GM18502 (cell line): ENCODE measurements around the gene PARG.
"Not testable (repeated sequence)": the region's sequence is repeated elsewhere in the genome, so short reads cannot be mapped to it uniquely, and the experiment has no call there.

Experiments
- ATAC-seq: cut with Tn5 transposase; IDR thresholded peaks from one replicate; pipeline ENCODE4 v1.9.1; 2021; ENCODE audit warnings: mild to moderate bottlenecking; ENCODE audit not compliant: unreplicated experiment, poor library complexity

The PARG gene

DNA sequence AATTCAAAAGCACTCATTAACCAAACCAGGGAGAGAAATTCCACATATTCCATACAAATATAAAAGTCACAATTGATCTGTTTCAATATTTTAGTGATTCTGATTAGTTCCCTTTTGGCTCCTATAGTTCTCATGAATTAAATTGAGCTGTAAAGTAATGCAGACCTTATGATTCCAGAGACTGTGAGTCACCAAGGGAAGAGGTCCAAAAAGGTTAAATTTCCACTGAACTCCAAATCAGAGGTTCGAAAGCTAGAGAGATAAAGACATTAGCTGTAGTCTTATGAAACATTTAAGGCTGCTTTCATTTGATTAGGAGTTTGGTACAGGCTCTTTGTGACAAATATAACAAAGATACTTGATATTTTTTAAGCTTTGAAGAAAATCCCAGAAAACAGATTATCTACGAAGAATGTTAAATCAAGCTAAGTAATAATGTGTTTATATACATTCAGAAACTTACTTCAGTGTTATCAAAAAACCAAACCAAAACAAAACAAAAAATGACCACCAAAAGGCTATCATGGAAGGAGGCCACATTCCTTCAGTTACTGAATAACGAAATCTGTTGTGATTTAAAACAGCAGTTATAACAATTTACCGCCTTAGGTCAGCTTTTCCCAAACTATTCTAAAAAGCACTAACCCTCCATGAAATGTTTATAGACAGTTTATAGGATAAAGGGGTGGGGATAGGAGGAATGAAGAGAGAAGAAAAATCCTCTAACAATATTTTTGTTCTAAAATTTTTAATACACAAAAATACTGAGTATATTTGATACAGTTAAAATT, 33.3 kb downstream of the PARG start:
- not testable (repeated sequence) for ATAC-seq

DNA sequence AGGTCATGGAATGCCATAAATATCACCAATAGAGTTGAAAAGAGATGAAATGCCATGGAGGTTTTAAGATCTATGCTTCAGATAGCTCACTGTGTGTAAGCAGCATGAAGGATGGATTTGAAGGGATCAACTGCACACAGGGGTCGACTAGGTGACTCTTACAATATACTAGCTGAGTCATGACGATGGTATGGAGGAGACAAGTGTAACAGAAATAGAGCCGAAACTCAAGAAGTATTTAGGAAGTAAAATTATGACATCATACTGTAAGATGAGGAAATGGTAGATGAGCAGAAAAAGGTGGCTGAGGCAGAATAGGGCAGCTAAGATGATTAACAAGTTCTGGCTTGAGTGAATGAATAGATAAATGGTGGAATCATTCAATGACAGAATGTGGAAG, 38.0 kb downstream of the PARG start:
- not testable (repeated sequence) for ATAC-seq

DNA sequence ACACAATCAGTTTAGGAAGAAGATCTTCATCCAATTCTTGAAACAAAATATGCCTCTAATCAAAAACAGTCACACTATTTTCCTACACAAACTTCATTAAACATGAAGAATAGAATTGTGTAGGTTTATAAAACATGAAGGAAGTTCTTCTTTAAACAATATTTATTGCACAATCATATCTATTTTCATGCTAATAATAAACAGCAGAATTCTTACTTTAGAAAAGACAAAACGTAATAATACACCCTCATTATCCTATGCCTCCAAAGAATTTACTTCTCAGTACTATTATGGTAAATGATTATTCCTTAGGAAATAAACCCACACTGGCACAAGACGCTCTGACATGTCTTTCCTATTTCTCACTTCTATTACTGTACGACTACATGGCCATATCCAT, 41.4 kb downstream of the PARG start:
- ATAC-seq = not testable (repeated sequence)

DNA sequence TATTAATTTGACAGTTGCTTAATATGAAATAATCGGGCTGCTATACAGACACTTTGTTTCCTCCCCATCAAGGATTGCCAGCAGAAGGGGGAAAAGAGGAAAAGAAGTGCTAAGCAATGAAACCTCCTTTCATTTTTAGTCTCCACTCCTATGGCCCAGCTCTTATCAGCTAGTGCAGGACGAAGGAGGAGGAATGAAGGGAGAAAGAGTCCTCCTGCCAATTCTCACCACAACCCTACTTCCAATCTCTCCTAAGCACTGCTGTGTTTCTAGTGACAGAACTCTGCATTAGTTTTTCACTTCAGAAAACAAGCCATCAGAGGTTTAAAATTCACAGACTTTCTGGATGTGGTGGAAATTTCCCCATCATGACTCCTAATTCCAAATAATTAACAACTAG, 41.8 kb downstream of the PARG start:
- not testable (repeated sequence) for ATAC-seq

DNA sequence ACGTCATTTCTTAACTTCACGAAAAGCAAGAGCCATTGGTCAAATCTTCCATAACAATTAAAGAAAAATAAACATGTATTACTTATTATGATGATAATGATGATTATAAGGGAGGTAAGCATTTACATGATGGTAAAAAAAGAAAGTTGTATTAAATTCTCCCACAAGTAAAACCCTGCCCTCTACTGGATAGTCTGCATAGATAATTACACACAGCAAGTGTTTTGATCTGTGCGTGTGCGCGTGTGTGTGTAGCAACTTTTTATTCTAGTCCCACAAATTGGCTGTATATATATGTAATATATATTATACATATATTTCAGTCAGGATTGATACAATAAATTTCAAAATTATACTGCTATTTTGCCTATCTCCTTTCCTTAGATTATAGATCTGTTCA, 51.8 kb downstream of the PARG start:
- not testable (repeated sequence) for ATAC-seq

DNA sequence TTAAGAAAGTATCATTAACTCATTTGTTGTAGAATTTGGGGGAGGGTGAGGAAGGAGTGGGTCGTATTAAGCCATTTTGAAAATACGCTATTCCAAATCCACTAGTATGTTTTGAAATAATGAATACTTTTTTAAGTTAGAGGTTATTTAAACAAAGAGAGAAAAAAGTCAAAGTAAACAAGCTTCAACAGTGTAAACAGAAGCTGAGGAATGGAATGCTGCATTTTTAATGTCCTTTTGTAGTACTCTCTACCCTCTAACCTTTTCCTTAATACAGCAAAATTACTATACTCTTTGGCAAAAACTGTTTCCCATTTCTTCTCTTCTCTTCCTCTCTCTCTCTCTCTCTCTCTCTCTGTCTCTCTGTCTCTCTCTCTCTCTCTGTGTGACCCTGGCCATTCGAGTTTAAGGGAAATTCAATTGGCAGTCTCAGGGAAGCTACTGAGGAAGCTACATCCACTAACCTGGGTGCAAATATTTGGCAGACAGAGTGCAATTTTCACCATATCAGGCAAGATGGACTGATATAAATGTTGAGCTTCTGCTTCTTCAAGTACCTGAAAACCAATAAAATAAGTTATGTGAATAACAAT, 57.0 kb downstream of the PARG start:
- not testable (repeated sequence) for ATAC-seq

DNA sequence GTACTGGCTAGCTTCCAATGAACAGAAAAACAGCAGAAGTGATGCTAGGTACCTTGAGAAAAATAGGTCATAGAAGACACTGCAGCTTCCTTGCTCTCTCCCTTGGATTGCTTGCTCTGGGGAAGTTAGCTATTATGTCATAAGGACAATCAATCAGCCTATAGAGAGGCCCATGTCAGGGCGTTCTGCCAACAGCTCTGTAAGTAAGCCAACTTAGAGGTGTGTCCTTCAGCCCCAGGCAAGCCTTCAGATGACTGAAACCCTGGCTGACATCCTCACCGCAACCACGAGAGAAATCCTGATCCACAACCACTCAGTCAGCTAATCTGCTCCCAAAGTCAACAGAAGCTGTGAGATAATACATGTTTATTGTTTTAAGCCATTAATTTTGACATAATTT, 58.0 kb downstream of the PARG start:
- not testable (repeated sequence) for ATAC-seq

DNA sequence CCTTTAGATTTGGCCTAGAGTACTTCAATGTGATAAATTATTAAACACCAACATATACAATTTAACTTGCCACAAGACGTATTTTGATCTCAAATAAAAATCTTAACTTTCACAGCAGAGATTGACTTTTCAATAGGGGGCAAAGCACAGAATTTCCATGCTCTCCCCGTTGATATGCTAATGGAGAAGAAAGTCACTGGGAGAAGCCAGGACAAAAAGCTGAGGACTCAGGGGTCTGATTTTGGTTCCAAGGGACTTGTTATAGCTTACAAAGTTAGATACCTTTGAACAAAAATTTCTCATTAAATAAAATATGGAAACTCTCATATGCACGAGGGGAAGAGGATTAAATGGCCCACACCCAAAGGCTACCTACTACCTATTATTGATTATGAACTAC, 59.5 kb downstream of the PARG start:
- not testable (repeated sequence) for ATAC-seq

DNA sequence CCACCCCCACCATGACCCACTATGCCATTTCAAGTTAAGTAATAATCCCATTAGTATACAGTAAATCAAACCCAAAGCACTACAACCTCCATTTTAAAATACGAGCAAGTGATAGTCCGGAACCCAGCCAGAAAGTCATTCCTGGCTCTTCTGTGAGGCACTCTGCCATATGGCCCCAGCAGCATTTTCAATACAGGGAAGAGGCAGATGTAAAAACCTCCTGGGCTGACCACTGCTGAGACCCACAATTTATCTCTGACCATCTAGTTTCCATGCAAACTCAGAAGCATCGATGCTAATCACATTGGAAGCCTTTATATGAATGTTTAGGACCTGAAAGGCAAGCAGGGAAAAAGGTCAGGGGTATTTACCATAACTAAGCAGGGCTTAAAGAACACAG, 69.1 kb downstream of the PARG start:
- not testable (repeated sequence) for ATAC-seq

DNA sequence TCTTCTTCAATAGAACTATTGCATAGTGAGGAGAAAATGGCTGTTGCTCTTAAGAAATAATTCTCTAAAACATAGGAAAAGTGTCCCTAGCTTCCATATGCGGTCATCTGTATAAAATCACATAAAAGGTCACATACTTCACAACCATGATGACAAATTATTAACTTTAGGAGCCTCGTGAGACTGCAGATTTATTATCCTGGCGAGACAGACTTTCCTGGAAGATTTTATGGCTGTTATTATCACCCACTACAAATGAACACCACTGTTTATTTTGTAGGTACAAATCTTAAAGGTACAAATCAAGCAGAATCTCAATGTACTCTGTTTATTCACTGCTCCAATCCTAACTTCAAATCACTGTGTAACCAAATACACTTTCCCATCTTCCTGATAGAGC, 70.4 kb downstream of the PARG start:
- ATAC-seq = not testable (repeated sequence)

DNA sequence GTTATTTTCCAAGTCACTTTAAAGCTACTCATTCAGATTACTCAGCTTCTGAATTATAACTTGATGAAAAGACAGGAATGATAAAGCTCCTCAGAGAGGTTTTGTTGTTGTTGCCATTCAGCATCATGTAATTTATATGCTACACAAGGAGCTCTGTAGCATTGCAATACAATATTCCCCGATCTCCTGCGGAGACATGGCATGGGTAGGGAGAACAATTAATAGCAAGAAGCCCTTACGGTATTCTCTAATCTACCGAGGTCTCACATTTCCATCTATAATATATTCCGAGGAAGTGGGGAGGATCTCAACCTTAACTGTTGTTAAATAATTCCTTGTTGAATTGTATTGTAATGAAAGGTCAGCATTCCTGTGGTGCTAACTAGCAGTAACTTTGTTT, 81.9 kb downstream of the PARG start:
- ATAC-seq = not testable (repeated sequence)

DNA sequence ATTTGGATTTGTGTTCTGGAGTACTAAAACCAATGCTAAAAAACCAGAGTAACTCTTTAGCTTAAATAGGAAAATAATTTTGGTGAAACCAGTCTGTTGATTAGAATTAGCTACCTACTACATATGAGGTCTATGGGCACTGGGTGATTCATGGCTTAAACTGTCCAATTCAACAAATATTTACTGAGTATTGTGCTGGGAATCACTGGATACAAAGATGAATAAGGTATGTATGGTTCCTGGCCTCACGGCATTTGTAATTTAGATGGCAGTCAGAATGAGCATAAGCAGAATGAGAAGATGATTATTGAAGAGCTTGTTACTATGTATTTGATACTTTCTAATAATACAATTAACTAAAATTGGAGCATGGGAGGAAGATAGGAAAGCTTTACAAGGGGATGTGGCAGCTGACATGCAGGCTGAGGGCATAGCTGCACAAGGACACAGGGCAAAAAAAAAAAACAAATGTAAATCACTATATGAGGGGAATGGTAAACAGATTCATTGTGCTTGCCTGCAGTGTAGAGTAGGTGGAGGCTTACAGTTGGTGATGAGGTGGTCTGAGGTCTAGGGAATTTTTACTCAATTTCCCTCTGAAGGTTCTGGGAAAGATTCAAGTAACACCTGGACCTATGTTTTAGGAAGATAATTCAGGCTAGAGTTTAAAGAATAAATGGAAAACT, 83.0 kb downstream of the PARG start:
- not testable (repeated sequence) for ATAC-seq

DNA sequence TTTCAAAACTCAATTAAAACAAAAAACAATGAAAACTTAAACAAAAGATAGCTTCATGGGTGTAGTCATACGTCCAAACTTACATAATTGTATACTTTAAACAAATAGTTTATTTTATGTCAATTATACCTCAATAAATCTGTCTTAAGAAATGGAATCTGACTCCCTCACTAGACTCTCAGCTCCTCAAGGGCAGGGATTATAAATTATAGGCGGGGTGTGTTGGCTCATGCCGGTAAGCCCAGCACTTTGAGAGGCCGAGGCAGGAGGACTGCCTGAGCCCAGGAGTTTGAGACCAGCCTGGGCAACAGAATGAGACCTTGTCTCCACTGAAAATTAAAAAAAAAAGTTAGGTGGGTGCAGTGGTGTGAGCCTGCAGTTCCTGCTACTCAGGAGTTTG, 92.3 kb downstream of the PARG start:
- ATAC-seq = not testable (repeated sequence)

DNA sequence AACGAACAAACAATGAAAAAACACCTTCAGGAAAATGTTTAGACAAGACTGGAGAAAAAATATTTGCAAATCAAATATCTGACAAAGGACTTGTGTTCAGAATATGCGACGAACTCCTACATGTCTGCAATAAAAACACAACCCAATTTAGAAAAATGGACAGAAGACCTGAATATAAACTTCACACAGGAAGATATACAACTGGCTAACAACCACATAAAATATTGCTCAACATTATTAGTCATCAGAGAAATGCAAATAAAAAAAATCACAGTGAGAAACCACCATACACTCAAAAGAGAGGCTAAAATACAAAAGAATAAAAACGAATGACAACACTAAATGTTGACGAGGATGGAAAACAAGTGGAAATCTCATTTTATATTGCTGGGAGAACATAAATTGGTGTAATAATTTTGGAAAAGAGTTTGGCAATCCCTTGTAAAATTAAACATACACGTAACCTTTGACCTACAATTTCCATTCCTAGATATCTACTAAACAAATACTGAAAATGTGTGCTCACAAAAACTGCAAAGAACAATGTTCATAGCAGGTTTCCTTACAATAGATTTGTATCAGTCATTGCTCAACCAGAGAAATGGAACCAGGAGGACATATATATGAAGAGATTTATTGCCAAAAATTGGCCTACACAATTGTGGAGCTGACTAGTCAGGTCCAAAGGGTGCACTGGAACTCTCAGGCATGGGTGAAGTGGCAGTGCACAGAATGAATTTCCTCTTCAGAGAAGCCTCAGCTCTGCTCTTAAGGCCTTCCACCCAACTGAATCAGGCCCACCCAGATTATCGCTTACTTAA, 96.8 kb downstream of the PARG start:
- no peak for ATAC-seq

DNA sequence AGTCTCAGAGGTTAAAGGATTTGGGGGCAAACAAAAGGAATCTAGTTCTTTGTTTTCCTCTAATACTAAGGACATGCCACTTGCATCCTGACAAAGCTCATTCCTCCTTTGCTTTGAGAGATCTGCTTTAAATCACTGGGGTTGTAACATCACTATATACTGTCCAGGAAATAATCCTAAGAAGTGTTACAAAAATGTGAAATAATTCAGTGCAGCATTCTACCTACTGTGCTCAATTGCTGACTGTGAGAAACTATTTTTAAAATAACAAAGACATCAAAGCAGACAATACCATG, 99.5 kb downstream of the PARG start:
- not testable (repeated sequence) for ATAC-seq

DNA sequence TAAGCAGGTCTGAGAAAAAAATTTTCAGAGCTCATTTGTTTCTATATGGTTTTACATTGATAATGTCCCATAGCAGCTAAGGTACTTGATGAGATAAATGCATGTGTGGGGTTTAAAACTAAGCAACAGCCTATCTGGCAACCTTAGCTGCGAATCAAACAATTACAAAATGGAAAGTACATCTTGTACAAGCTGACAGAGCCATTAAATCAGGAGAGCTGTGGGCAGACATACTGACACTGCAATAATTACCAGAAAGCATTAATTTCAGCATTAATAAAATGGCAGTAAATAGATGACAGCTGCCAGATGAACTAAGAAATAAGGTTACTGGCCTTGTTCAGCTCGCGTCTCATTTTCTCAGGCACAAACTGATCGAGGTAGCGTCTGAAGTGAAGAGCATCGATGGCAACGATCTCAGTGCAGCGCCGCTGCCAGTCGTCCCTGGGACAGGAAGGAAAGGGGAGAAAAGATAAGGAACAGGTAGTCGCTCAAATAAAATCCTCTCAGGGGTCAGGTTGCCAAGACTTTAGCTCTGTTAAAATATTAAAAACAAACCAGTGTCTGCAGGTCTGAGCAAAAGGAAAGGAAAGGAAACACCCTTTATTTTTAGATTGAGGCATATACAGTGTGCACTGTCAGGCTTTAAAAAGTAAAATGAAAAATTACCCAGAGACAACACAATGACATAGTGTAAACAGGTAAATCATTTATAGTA, 100.1 kb downstream of the PARG start:
- ATAC-seq = no peak

DNA sequence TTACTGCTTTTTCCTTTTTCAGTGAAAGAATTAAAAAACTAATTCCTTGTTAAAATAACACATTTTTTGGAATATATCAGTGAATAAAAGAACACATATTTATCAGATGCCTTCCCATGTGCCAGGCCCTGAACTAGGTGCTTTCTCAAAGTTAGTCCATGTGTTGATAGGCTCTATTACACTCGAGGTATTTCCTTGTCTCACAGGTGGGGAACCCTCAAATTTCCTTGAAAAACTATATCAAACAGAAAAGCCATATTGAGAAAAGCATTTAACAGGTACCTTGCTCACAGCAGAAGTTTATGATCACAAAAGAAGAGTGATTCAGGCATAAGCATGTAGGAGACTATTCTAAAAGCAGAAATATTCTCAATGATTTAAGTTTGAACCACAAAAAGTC, 104.1 kb downstream of the PARG start:
- no peak for ATAC-seq

DNA sequence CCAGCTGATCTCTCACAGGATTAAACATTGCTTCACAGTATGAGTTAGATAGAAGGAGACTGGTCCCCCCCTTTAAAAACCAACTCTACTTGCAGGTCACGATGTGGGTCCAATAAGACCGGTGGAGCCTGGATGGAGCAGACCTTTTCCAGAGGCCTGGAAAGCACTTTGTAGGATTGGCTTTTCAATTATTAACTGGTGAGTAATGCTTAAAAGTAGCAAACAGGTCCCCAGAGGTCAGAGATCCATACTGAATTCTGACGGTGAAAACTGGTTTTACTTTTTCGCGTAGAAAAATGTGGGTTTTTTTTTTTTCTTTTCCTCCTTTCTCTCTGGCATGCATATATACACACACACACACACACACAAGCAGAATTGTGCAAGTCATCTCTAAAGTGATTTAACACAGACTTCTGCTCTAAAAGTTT, 104.8 kb downstream of the PARG start:
- no peak for ATAC-seq

DNA sequence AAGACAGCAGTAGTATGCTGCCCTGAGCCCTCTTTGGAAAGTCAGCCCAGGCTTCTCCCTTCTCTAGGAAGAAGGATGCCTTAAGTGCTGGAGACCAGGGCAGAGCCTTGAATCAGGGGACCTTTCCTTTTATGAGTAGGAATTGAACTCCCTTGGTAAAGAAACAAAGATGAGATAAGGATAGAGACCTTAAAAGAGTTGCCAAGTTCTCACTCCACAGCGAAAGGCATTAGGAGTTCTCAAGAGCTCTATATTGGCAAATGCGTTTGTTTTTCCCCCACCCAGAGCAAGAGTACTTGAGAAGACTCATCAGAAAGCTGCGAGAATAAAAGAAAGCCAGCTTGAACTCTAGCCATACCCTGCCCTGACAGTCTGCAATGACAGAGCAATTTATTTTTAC, 106.9 kb downstream of the PARG start:
- ATAC-seq = no peak

DNA sequence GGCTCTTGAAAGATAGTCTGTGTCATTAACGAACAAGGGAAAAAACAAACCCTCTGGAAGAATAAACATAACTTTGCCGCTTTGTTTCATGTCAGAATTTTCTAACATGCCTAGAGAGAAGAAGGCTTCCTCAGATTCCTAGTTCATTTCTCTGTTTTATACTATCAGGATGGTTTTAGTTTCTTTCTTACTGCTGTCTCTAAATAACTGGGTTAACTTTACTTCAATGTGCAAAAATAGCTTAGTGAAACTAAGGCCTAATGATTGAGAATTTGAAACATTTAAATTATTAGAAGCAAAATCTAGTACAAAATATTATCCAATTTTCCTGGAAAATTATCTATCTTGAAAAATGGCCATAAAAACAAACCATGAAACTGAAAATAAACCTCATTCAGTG, 107.6 kb downstream of the PARG start:
- no peak for ATAC-seq
